ENCODE measurements around the gene IYD.

Gene IYD

GRCh38 chr6:150395388-150396009 lies 26.7 kb downstream of the IYD start:
- peak in 1 of 2 experiments; percentile 11 for DNase-seq

GRCh38 chr6:150403458-150404246 lies 34.8 kb downstream of the IYD start:
- DNase-seq = no peak

- DNase-seq = no peak
Measured at GRCh38 chr6:150406948-150407347, 38.1 kb downstream of the IYD start.

- no peak for DNase-seq
Measured at GRCh38 chr6:150408842-150409241, 40.0 kb downstream of the IYD start.

GRCh38 chr6:150409576-150410066 lies 40.8 kb downstream of the IYD start:
- no peak for DNase-seq

GRCh38 chr6:150410399-150410798 lies 41.6 kb downstream of the IYD start:
- DNase-seq = no peak

GRCh38 chr6:150410906-150411305 lies 42.1 kb downstream of the IYD start:
- no peak for DNase-seq

GRCh38 chr6:150412221-150412620 lies 43.4 kb downstream of the IYD start:
- no peak for DNase-seq

- no peak for DNase-seq
Measured at GRCh38 chr6:150413198-150413597, 44.4 kb downstream of the IYD start.

- no peak for DNase-seq
Measured at GRCh38 chr6:150413781-150414281, 45.0 kb downstream of the IYD start.

- no peak for DNase-seq
Measured at GRCh38 chr6:150416128-150416527, 47.3 kb downstream of the IYD start.

- no peak for DNase-seq
Measured at GRCh38 chr6:150417250-150417649, 48.4 kb downstream of the IYD start.

GRCh38 chr6:150417899-150418826 lies 49.4 kb downstream of the IYD start:
- DNase-seq = no peak

- DNase-seq = peak; percentile 40 to 46
Measured at GRCh38 chr6:150418827-150419594, 50.2 kb downstream of the IYD start.

- DNase-seq = no peak
Measured at GRCh38 chr6:150420428-150420827, 51.6 kb downstream of the IYD start.

- DNase-seq = no peak
Measured at GRCh38 chr6:150420926-150421325, 52.1 kb downstream of the IYD start.

GRCh38 chr6:150425508-150425907 lies 56.7 kb downstream of the IYD start:
- no peak for DNase-seq

- no peak for DNase-seq
Measured at GRCh38 chr6:150426198-150426597, 57.4 kb downstream of the IYD start.

GRCh38 chr6:150427037-150427602 lies 58.3 kb downstream of the IYD start:
- DNase-seq = no peak

GRCh38 chr6:150427843-150428242 lies 59.0 kb downstream of the IYD start:
- DNase-seq = no peak

GRCh38 chr6:150430815-150431214 lies 62.0 kb downstream of the IYD start:
- DNase-seq = no peak

GRCh38 chr6:150435360-150435759 lies 66.5 kb downstream of the IYD start:
- DNase-seq = no peak
